Fibroblast of the aortic adventitia (primary cell): ENCODE results near the gene ELOVL4. TPM values are rescaled to one million over a fixed set of nuclear protein-coding genes. Genes with fewer than 3 reads are reported as not detected.

Experiments
- DNase-seq: peaks from one replicate; pipeline ENCODE4 v3.0.0-alpha.2; 2010; ENCODE audit warnings: low read depth
- H3K4me3 ChIP-seq: 2 replicates; pipeline ENCODE4 v1.5.1; 2011; ENCODE audit warnings: low read depth, mild to moderate bottlenecking, control low read depth, low read length, moderate library complexity
- CTCF ChIP-seq: IDR thresholded peaks from 2 replicates; pipeline ENCODE4 v1.5.1; 2011; ENCODE audit warnings: mild to moderate bottlenecking, low read length, control low read depth, inconsistent platforms; ENCODE audit not compliant: insufficient read depth
- total RNA-seq: library from RNA; depleted of rRNA; stranded (reverse); fragments of >200 nt; gene quantifications from 2 replicates; pipeline ENCODE4 v1.2.3, GENCODE V29; 2012; ENCODE audit warnings: low replicate concordance

Gene ELOVL4
- total RNA-seq, 1 donor: 6.4 TPM

GRCh38 chr6:79946272-79947190, 822 bp downstream of the ELOVL4 start:
- peak; percentile 40 for DNase-seq
- TF ChIP-seq CTCF: peak; percentile 63
- peak overlapping the region; percentile 78 for H3K4me3 ChIP-seq

GRCh38 chr6:79943133-79943532, 4.2 kb downstream of the ELOVL4 start:
- H3K4me3 ChIP-seq: no peak overlapping the region
- no peak for DNase-seq
- no peak for TF ChIP-seq CTCF

- no peak for TF ChIP-seq CTCF
- H3K4me3 ChIP-seq: no peak overlapping the region
Observed at GRCh38 chr6:79941489-79942151, 5.7 kb downstream of the ELOVL4 start.

GRCh38 chr6:79928478-79928998, 18.8 kb downstream of the ELOVL4 start:
- DNase-seq: no peak
- no peak overlapping the region for H3K4me3 ChIP-seq
- TF ChIP-seq CTCF: no peak

More at GRCh38 chr6:79941489-79942151, 5.7 kb downstream of the ELOVL4 start:
- DNase-seq: no peak

GRCh38 chr6:79927758-79928157, 19.6 kb downstream of the ELOVL4 start:
- TF ChIP-seq CTCF: no peak
- DNase-seq: no peak
- no peak overlapping the region for H3K4me3 ChIP-seq

- DNase-seq: no peak
- TF ChIP-seq CTCF: no peak
- H3K4me3 ChIP-seq: no peak overlapping the region
Observed at GRCh38 chr6:79923270-79923669, 24.1 kb downstream of the ELOVL4 start.
